ENCODE results near the gene TOMM70. TPM values are rescaled to one million over a fixed set of nuclear protein-coding genes. Genes with fewer than 3 reads are reported as not detected.
"Not testable (repeated sequence)": the region's sequence is repeated elsewhere in the genome, so short reads cannot be mapped to it uniquely, and the experiment has no call there.

TOMM70 gene
- polyA plus RNA-seq, 1 donor from 2014 or later, result 110 TPM

DNA sequence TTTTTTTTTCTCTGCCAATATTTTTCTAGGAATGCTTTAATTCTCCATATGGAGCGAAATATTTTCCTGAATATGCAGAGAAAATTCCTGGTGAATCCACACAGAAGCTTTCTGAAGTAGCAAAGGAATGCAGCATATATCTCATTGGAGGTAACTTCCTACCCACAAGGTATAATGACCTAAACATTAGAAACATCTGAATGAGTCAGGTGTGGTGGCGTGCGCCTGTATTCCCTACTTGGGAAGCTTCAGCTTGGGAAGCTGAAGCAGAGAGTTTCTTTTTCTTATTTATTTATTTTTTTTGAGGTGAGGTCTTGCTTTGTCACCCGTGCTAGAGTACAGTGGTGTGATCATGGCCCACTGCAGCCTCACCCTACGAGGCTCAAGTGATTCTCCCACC lies 61.1 kb downstream of the TOMM70 start:
- no peak for TF ChIP-seq EZH2 (IDR thresholded peaks at IDR 0.05; ENCODE audit: borderline replicate concordance, insufficient read depth, low read length, poor library complexity, severe bottlenecking)
- TF ChIP-seq, protein P1, sequence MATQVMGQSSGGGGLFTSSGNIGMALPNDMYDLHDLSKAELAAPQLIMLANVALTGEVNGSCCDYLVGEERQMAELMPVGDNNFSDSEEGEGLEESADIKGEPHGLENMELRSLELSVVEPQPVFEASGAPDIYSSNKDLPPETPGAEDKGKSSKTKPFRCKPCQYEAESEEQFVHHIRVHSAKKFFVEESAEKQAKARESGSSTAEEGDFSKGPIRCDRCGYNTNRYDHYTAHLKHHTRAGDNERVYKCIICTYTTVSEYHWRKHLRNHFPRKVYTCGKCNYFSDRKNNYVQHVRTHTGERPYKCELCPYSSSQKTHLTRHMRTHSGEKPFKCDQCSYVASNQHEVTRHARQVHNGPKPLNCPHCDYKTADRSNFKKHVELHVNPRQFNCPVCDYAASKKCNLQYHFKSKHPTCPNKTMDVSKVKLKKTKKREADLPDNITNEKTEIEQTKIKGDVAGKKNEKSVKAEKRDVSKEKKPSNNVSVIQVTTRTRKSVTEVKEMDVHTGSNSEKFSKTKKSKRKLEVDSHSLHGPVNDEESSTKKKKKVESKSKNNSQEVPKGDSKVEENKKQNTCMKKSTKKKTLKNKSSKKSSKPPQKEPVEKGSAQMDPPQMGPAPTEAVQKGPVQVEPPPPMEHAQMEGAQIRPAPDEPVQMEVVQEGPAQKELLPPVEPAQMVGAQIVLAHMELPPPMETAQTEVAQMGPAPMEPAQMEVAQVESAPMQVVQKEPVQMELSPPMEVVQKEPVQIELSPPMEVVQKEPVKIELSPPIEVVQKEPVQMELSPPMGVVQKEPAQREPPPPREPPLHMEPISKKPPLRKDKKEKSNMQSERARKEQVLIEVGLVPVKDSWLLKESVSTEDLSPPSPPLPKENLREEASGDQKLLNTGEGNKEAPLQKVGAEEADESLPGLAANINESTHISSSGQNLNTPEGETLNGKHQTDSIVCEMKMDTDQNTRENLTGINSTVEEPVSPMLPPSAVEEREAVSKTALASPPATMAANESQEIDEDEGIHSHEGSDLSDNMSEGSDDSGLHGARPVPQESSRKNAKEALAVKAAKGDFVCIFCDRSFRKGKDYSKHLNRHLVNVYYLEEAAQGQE (IDR thresholded peaks at IDR 0.05; ENCODE audit: borderline replicate concordance), result no peak
- no peak for TF ChIP-seq MXI1 (conservative IDR thresholded peaks at IDR 0.05; ENCODE audit: poor library complexity, severe bottlenecking)
- no peak for TF ChIP-seq TAF1 (IDR thresholded peaks at IDR 0.05; ENCODE audit: low read depth)
- TF ChIP-seq RAD21 (conservative IDR thresholded peaks at IDR 0.05), result no peak
- no peak for TF ChIP-seq SMC3 (conservative IDR thresholded peaks at IDR 0.05; ENCODE audit: poor library complexity)
- no peak for TF ChIP-seq POLR2AphosphoS5 (IDR thresholded peaks at IDR 0.05)
- TF ChIP-seq EP300 (conservative IDR thresholded peaks at IDR 0.05; ENCODE audit: poor library complexity, severe bottlenecking), result no peak
- TF ChIP-seq, protein P2, sequence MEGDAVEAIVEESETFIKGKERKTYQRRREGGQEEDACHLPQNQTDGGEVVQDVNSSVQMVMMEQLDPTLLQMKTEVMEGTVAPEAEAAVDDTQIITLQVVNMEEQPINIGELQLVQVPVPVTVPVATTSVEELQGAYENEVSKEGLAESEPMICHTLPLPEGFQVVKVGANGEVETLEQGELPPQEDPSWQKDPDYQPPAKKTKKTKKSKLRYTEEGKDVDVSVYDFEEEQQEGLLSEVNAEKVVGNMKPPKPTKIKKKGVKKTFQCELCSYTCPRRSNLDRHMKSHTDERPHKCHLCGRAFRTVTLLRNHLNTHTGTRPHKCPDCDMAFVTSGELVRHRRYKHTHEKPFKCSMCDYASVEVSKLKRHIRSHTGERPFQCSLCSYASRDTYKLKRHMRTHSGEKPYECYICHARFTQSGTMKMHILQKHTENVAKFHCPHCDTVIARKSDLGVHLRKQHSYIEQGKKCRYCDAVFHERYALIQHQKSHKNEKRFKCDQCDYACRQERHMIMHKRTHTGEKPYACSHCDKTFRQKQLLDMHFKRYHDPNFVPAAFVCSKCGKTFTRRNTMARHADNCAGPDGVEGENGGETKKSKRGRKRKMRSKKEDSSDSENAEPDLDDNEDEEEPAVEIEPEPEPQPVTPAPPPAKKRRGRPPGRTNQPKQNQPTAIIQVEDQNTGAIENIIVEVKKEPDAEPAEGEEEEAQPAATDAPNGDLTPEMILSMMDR (IDR thresholded peaks at IDR 0.05; ENCODE audit: poor library complexity, severe bottlenecking), result no peak
- H3K27me3 ChIP-seq (ENCODE audit: insufficient read depth, low read depth, low read length), result no peaks in the 10 kb centered on the region
- no peak overlapping the region for H3K9ac ChIP-seq (ENCODE audit: low read length)
- no peaks in the 10 kb centered on the region for H3F3A ChIP-seq (ENCODE audit: insufficient read depth, low read length, poor library complexity, severe bottlenecking)
- no peak overlapping the region for H3K27ac ChIP-seq (ENCODE audit: low read length)
- no peak overlapping the region for H2AFZ ChIP-seq (ENCODE audit: low read depth, low read length)
- no peaks in the 10 kb centered on the region for H3K36me3 ChIP-seq (ENCODE audit: insufficient read depth, low read length)
- no peak overlapping the region for H3K4me3 ChIP-seq (ENCODE audit: low read length)
- no peaks in the 10 kb centered on the region for H3K79me2 ChIP-seq (replicated peaks; ENCODE audit: insufficient read depth, low read length)
- H3K9me2 ChIP-seq (ENCODE audit: insufficient read depth, low read length), result no peaks in the 10 kb centered on the region
- no peaks in the 10 kb centered on the region for H3K9me3 ChIP-seq (ENCODE audit: low read length)
- H3K4me2 ChIP-seq (ENCODE audit: low read length), result no peak overlapping the region
- H4K20me1 ChIP-seq (ENCODE audit: insufficient read depth), result no peaks in the 10 kb centered on the region

DNA sequence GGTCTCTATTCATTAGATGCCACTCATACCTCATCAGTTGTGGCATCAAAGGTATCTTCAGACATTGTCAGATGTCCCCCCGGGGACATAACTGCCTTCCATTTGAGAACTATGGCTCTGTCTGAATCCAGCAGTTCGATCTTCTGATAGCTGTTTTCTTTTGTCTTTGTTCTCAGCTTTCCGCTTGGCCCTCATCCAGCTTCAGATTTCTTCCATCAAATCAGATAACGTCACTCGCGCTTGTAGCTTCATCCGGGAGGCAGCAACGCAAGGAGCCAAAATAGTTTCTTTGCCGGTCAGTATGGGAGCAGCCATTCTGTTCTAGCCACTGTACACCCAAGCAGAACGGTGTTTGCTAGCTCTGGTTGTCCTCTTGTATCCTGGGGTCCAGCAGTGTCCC lies 62.0 kb downstream of the TOMM70 start:
- Histone ChIP-seq H3K9me3 (ENCODE audit: low read length) (no peaks in the 10 kb centered on the region), H3F3A (ENCODE audit: insufficient read depth, low read length, poor library complexity, severe bottlenecking) (no peaks in the 10 kb centered on the region), H3K4me2 (ENCODE audit: low read length) (no peak overlapping the region), H3K27ac (ENCODE audit: low read length) (no peak overlapping the region), H3K9me2 (ENCODE audit: insufficient read depth, low read length) (no peaks in the 10 kb centered on the region), H3K79me2 (replicated peaks; ENCODE audit: insufficient read depth, low read length) (no peaks in the 10 kb centered on the region), H3K36me3 (ENCODE audit: insufficient read depth, low read length) (no peaks in the 10 kb centered on the region), H3K4me3 (ENCODE audit: low read length) (no peak overlapping the region), H2AFZ (ENCODE audit: low read depth, low read length) (no peak overlapping the region), H3K9ac (ENCODE audit: low read length) (no peak overlapping the region), H4K20me1 (ENCODE audit: insufficient read depth) (no peaks in the 10 kb centered on the region), H3K27me3 (ENCODE audit: insufficient read depth, low read depth, low read length) (no peaks in the 10 kb centered on the region)
- no peak for TF ChIP-seq TAF1 (IDR thresholded peaks at IDR 0.05; ENCODE audit: low read depth)
- TF ChIP-seq EP300 (conservative IDR thresholded peaks at IDR 0.05; ENCODE audit: poor library complexity, severe bottlenecking), result no peak

DNA sequence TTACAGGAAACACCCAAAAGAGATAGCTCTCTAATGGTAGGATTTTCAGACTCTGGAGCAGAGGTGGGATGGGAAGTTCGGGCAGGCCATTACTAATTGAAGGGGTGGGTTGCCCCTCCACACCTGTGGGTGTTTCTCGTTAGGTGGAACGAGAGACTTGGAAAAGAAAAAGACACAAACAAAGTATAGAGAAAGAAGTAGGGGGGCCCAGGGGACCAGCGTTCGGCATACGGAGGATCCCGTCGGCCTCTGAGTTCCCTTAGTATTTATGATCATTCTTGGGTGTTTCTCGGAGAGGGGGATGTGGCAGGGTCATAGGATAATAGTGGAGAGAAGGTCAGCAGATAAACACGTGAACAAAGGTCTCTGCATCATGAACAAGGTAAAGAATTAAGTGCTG lies 64.7 kb downstream of the TOMM70 start:
- not testable (repeated sequence) for H3K9ac ChIP-seq (ENCODE audit: low read length); H3F3A ChIP-seq (ENCODE audit: insufficient read depth, low read length, poor library complexity, severe bottlenecking); H3K27ac ChIP-seq (ENCODE audit: low read length); H2AFZ ChIP-seq (ENCODE audit: low read depth, low read length); H3K4me3 ChIP-seq (ENCODE audit: low read length); H3K4me2 ChIP-seq (ENCODE audit: low read length); H3K36me3 ChIP-seq (ENCODE audit: insufficient read depth, low read length); H3K9me2 ChIP-seq (ENCODE audit: insufficient read depth, low read length); H3K79me2 ChIP-seq (replicated peaks; ENCODE audit: insufficient read depth, low read length); H3K9me3 ChIP-seq (ENCODE audit: low read length); H4K20me1 ChIP-seq (ENCODE audit: insufficient read depth); H3K27me3 ChIP-seq (ENCODE audit: insufficient read depth, low read depth, low read length)
